Measurements from ENCODE around the gene PARD3.

PARD3 gene

GRCh38 chr10:34558093-34558583 lies 257.0 kb downstream of the PARD3 start:
- Histone ChIP-seq H3K9me3 (ENCODE audit: insufficient read depth, low read length, severe bottlenecking) (no peaks in the 10 kb centered on the region), H3K36me3 (ENCODE audit: insufficient read depth, low read length) (no peaks in the 10 kb centered on the region), H3K4me3 (ENCODE audit: low read depth in 1 of 2, low read length in 2 of 2) (no peak overlapping the region), H4K20me1 (ENCODE audit: insufficient read depth, low read length) (peaks cover 19% of the 10 kb centered on the region; the same call in 1 of the 2 replicates), H3K4me2 (ENCODE audit: insufficient read depth, low read length) (no peak overlapping the region), H3K27me3 (ENCODE audit: insufficient read depth, low read length, poor library complexity) (no peaks in the 10 kb centered on the region), H3K79me2 (ENCODE audit: insufficient read depth, low read length) (peaks cover 7% of the 10 kb centered on the region; the same call in 1 of the 2 replicates), H3K27ac (ENCODE audit: low read length) (no peak overlapping the region), H2AFZ (ENCODE audit: low read depth, low read length) (no peak overlapping the region), H3K4me1 (ENCODE audit: insufficient read depth, low read length) (no peaks in the 10 kb centered on the region), H3K9ac (ENCODE audit: low read depth, low read length) (no peak overlapping the region)
- no peak for TF ChIP-seq EZH2 (IDR thresholded peaks at IDR 0.05; ENCODE audit: borderline replicate concordance, low read depth, low read length, severe bottlenecking)
- ATAC-seq (ENCODE audit: insufficient read depth, low read depth) (no peak), DNase-seq (no peak)

GRCh38 chr10:34557173-34557572 lies 257.9 kb downstream of the PARD3 start:
- no peaks in the 10 kb centered on the region for H3K36me3 ChIP-seq (ENCODE audit: insufficient read depth, low read length)
- DNase-seq (no peak), ATAC-seq (ENCODE audit: insufficient read depth, low read depth) (no peak)
- no peak overlapping the region for H2AFZ ChIP-seq (ENCODE audit: low read depth, low read length)
- H3K9me3 ChIP-seq (ENCODE audit: insufficient read depth, low read length, severe bottlenecking), result no peaks in the 10 kb centered on the region
- peaks cover 7% of the 10 kb centered on the region; the same call in 1 of the 2 replicates for H3K79me2 ChIP-seq (ENCODE audit: insufficient read depth, low read length)
- no peak for TF ChIP-seq EZH2 (IDR thresholded peaks at IDR 0.05; ENCODE audit: borderline replicate concordance, low read depth, low read length, severe bottlenecking)
- peaks cover 19% of the 10 kb centered on the region; the same call in 1 of the 2 replicates for H4K20me1 ChIP-seq (ENCODE audit: insufficient read depth, low read length)
- H3K27ac ChIP-seq (ENCODE audit: low read length), result no peak overlapping the region
- H3K4me1 ChIP-seq (ENCODE audit: insufficient read depth, low read length), result no peaks in the 10 kb centered on the region
- no peak overlapping the region for H3K4me3 ChIP-seq (ENCODE audit: low read depth in 1 of 2, low read length in 2 of 2)
- H3K9ac ChIP-seq (ENCODE audit: low read depth, low read length), result no peak overlapping the region
- no peaks in the 10 kb centered on the region for H3K27me3 ChIP-seq (ENCODE audit: insufficient read depth, low read length, poor library complexity)
- no peak overlapping the region for H3K4me2 ChIP-seq (ENCODE audit: insufficient read depth, low read length)

GRCh38 chr10:34555653-34556052 lies 259.4 kb downstream of the PARD3 start:
- Histone ChIP-seq H3K9ac (ENCODE audit: low read depth, low read length) (no peak overlapping the region), H3K4me1 (ENCODE audit: insufficient read depth, low read length) (no peaks in the 10 kb centered on the region), H3K79me2 (ENCODE audit: insufficient read depth, low read length) (peaks cover 19% of the 10 kb centered on the region), H3K27ac (ENCODE audit: low read length) (no peak overlapping the region), H3K4me3 (ENCODE audit: low read depth in 1 of 2, low read length in 2 of 2) (no peak overlapping the region), H4K20me1 (ENCODE audit: insufficient read depth, low read length) (peaks cover 28% of the 10 kb centered on the region; the same call in 1 of the 2 replicates), H3K27me3 (ENCODE audit: insufficient read depth, low read length, poor library complexity) (no peaks in the 10 kb centered on the region), H3K9me3 (ENCODE audit: insufficient read depth, low read length, severe bottlenecking) (no peaks in the 10 kb centered on the region), H2AFZ (ENCODE audit: low read depth, low read length) (no peak overlapping the region), H3K36me3 (ENCODE audit: insufficient read depth, low read length) (no peaks in the 10 kb centered on the region), H3K4me2 (ENCODE audit: insufficient read depth, low read length) (no peak overlapping the region)
- ATAC-seq (ENCODE audit: insufficient read depth, low read depth) (peak; percentile 60; the same call in 2 of the 3 replicates), DNase-seq (no peak)
- no peak for TF ChIP-seq CTCF (IDR thresholded peaks at IDR 0.05; ENCODE audit: borderline replicate concordance, extremely low read depth, low read length, poor library complexity, severe bottlenecking)
- no peak for TF ChIP-seq EZH2 (IDR thresholded peaks at IDR 0.05; ENCODE audit: borderline replicate concordance, low read depth, low read length, severe bottlenecking)

- DNase-seq, result no peak
- H3K36me3 ChIP-seq (ENCODE audit: insufficient read depth, low read length), result no peaks in the 10 kb centered on the region
- no peak overlapping the region for H3K27ac ChIP-seq (ENCODE audit: low read length)
- H3K4me2 ChIP-seq (ENCODE audit: insufficient read depth, low read length), result no peak overlapping the region
- H3K4me1 ChIP-seq (ENCODE audit: insufficient read depth, low read length), result no peaks in the 10 kb centered on the region
- H3K9ac ChIP-seq (ENCODE audit: low read depth, low read length), result no peak overlapping the region
- H3K79me2 ChIP-seq (ENCODE audit: insufficient read depth, low read length), result peaks cover 32% of the 10 kb centered on the region
- H3K27me3 ChIP-seq (ENCODE audit: insufficient read depth, low read length, poor library complexity), result no peaks in the 10 kb centered on the region
- ATAC-seq (ENCODE audit: insufficient read depth, low read depth), result no peak
- no peak overlapping the region for H2AFZ ChIP-seq (ENCODE audit: low read depth, low read length)
- H4K20me1 ChIP-seq (ENCODE audit: insufficient read depth, low read length), result peaks cover 28% of the 10 kb centered on the region; the same call in 1 of the 2 replicates
- TF ChIP-seq EZH2 (IDR thresholded peaks at IDR 0.05; ENCODE audit: borderline replicate concordance, low read depth, low read length, severe bottlenecking) (no peak), CTCF (IDR thresholded peaks at IDR 0.05; ENCODE audit: borderline replicate concordance, extremely low read depth, low read length, poor library complexity, severe bottlenecking) (no peak)
- H3K4me3 ChIP-seq (ENCODE audit: low read depth in 1 of 2, low read length in 2 of 2), result no peak overlapping the region
- no peaks in the 10 kb centered on the region for H3K9me3 ChIP-seq (ENCODE audit: insufficient read depth, low read length, severe bottlenecking)
Measured at GRCh38 chr10:34553747-34554146, 261.3 kb downstream of the PARD3 start.
